CD4-positive, CD25-positive, alpha-beta regulatory T cell (primary cell): ENCODE data around the gene ANKRD66. TPM values are rescaled to one million over a fixed set of nuclear protein-coding genes. Genes with fewer than 3 reads are reported as not detected.

Source experiments
- ATAC-seq, 2 donors: fragments of 150-1000 bp; cut with Tn5 transposase; one replicate each; pipeline ENCODE4 v1.10.0; 2021; ENCODE audit warnings: low read depth in 2 of 2, moderate number of reproducible peaks in 2 of 2, moderate library complexity in 1 of 2
- DNase-seq, 3 donors: peaks; one replicate each; pipeline versions ENCODE4 v3.0.0 to v3.0.0-alpha.2; 2012 to 2022; ENCODE audit warnings: mixed read lengths in 1 of 3
- H3K27ac ChIP-seq: one replicate; pipeline ENCODE4 v1.7.0; 2013; ENCODE audit warnings: mild to moderate bottlenecking, low read length; ENCODE audit not compliant: insufficient read depth, poor library complexity, severe bottlenecking
- H3K27me3 ChIP-seq: one replicate; pipeline ENCODE4 v1.7.0; 2013; ENCODE audit warnings: low read length; ENCODE audit not compliant: control insufficient read depth, insufficient read depth
- H3K36me3 ChIP-seq: one replicate; pipeline ENCODE4 v1.7.0; 2013; ENCODE audit warnings: mild to moderate bottlenecking, low read length, moderate library complexity; ENCODE audit not compliant: control insufficient read depth, insufficient read depth
- H3K4me1 ChIP-seq: 2 replicates; pipeline ENCODE4 v1.7.0; 2013; ENCODE audit warnings: mild to moderate bottlenecking, low read length; ENCODE audit not compliant: insufficient read depth, control insufficient read depth, poor library complexity, severe bottlenecking
- H3K4me3 ChIP-seq: one replicate; pipeline ENCODE4 v1.7.0; 2013; ENCODE audit warnings: low read depth, mild to moderate bottlenecking, low read length, moderate library complexity
- H3K9me3 ChIP-seq, 2 experiments: 1 replicate in 1 of 2; 2 replicates in 1 of 2; pipeline ENCODE4 v1.7.0; 2013; ENCODE audit warnings: low read length in 2 of 2, mild to moderate bottlenecking in 1 of 2, moderate library complexity in 1 of 2; ENCODE audit not compliant: control insufficient read depth in 2 of 2
- H3K27ac Mint-ChIP-seq, 3 donors: one replicate each; pipeline ENCODE4 v1.8.0; 2020 to 2022; ENCODE audit warnings: mild to moderate bottlenecking in 3 of 3, mixed read lengths in 3 of 3, moderate library complexity in 2 of 3
- H3K27me3 Mint-ChIP-seq: one replicate; pipeline ENCODE4 v1.8.0; 2022; ENCODE audit warnings: mild to moderate bottlenecking, mixed read lengths
- H3K36me3 Mint-ChIP-seq: one replicate; pipeline ENCODE4 v1.8.0; 2020; ENCODE audit warnings: mixed read lengths
- H3K4me1 Mint-ChIP-seq, 4 donors: one replicate each; pipeline ENCODE4 v1.8.0; 2020 to 2022; ENCODE audit warnings: mixed read lengths in 4 of 4, mild to moderate bottlenecking in 1 of 4
- H3K4me3 Mint-ChIP-seq, 4 donors: one replicate each; pipeline ENCODE4 v1.8.0; 2020 to 2022; ENCODE audit warnings: mild to moderate bottlenecking in 4 of 4, mixed read lengths in 4 of 4, moderate library complexity in 3 of 4
- H3K9me3 Mint-ChIP-seq, 7 donors: one replicate each; pipeline ENCODE4 v1.8.0; 2020 to 2022; ENCODE audit warnings: mixed read lengths in 7 of 7, mild to moderate bottlenecking in 3 of 7, moderate library complexity in 2 of 7
- polyA plus RNA-seq, 4 donors: library from polyadenylated mRNA; unstranded; fragments of 300-500 nt; fragmentation: Illumina TruSeq; gene quantifications; one replicate each; pipeline ENCODE4 v1.2.3, GENCODE V29; 2021
- total RNA-seq: library from RNA; stranded (reverse); gene quantifications from one replicate; pipeline ENCODE4 v1.2.3, GENCODE V29; 2022

Gene ANKRD66
- total and polyA plus RNA-seq, 5 donors from 2014 or later: not detected

GRCh38 chr6:46729787-46730326, 16.9 kb upstream of the ANKRD66 start:
- ATAC-seq (no peak), DNase-seq (no peak)
- Histone ChIP-seq H3K4me3 (no peak overlapping the region), H3K27ac (no peak overlapping the region), H3K4me1 (no peaks in the 10 kb centered on the region), H3K36me3 (no peaks in the 10 kb centered on the region), H3K27me3 (peaks cover 5% of the 10 kb centered on the region), H3K9me3 (no peaks in the 10 kb centered on the region)
- Mint-ChIP-seq H3K27me3 (peaks cover 30% of the 10 kb centered on the region), H3K4me1 (peaks cover 0 to 3% (median 0%) of the 10 kb centered on the region in 4 donors), H3K4me3 (no peak overlapping the region), H3K9me3 (peaks cover 0 to 4% (median 0%) of the 10 kb centered on the region in 7 donors), H3K36me3 (no peaks in the 10 kb centered on the region), H3K27ac (no peak overlapping the region)

DNA sequence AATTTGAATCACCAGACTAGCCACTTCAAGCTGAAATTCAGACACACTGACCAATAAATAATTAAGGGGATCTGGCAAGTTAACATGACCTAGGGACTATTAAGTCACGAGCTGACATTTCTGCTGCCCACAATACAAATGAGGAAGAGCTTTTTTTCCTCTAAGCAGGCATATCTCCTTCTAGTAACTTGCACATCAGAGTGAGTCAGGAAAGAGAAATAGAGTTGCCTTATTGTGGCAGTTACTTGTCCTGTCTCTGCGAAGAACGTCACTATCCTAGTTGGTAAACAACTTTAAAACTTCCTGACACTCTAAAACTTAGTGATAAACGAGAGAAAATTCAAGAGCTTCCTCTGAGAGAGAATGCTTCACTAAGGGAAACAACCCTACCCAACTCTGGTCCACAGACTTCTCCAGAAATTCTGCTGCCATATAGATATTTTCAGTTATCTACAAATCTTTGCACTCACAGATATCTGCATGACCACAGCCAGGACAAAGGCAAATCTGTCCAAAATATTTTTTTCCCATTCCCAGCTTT, 15.7 kb upstream of the ANKRD66 start:
- Histone ChIP-seq H3K9me3 (no peaks in the 10 kb centered on the region), H3K36me3 (no peaks in the 10 kb centered on the region)
- peaks cover 36% of the 10 kb centered on the region for H3K27me3 Mint-ChIP-seq

GRCh38 chr6:46733341-46733801, 13.4 kb upstream of the ANKRD66 start:
- H3K27me3 Mint-ChIP-seq: peaks cover 51% of the 10 kb centered on the region
- H3K36me3 ChIP-seq: no peaks in the 10 kb centered on the region
- H3K27ac Mint-ChIP-seq: no peak overlapping the region
- peaks cover 0 to 7% (median 0%) of the 10 kb centered on the region in 7 donors for H3K9me3 Mint-ChIP-seq
- no peaks in the 10 kb centered on the region for H3K4me1 ChIP-seq
- no peak overlapping the region for H3K4me3 ChIP-seq
- H3K27ac ChIP-seq: no peak overlapping the region
- no peaks in the 10 kb centered on the region for H3K36me3 Mint-ChIP-seq
- no peak overlapping the region for H3K4me3 Mint-ChIP-seq
- no peak for ATAC-seq
- peaks cover 0 to 3% (median 0%) of the 10 kb centered on the region in 4 donors for H3K4me1 Mint-ChIP-seq
- DNase-seq: no peak
- no peaks in the 10 kb centered on the region for H3K9me3 ChIP-seq
- H3K27me3 ChIP-seq: peaks cover 15% of the 10 kb centered on the region

More for the DNA sequence above, 15.7 kb upstream of the ANKRD66 start:
- no peak overlapping the region for H3K4me3 ChIP-seq
- H3K27me3 ChIP-seq: peaks cover 10% of the 10 kb centered on the region
- ATAC-seq (no peak), DNase-seq (no peak)
- H3K27ac Mint-ChIP-seq: peak overlapping the region in 1 of 3 donors; percentile 29
- H3K4me1 ChIP-seq: no peaks in the 10 kb centered on the region
- peaks cover 0 to 3% (median 0%) of the 10 kb centered on the region in 4 donors for H3K4me1 Mint-ChIP-seq
- peaks cover 0 to 7% (median 0%) of the 10 kb centered on the region in 7 donors for H3K9me3 Mint-ChIP-seq
- no peak overlapping the region for H3K4me3 Mint-ChIP-seq
- no peaks in the 10 kb centered on the region for H3K36me3 Mint-ChIP-seq
- H3K27ac ChIP-seq: no peak overlapping the region

GRCh38 chr6:46734867-46735719, 11.6 kb upstream of the ANKRD66 start, which contains the start of gene PLA2G7:
PLA2G7 (minus strand) TSS chr6:46735375; CDS start chr6:46722891, 12,484 bp downstream.
- H3K27ac Mint-ChIP-seq: no peak within 1 kb of the TSS
- Histone ChIP-seq H3K4me3 (no peak within 1 kb of the TSS), H3K27me3 (peaks cover 15% of the 10 kb centered on the region), H3K36me3 (no peaks in the 10 kb centered on the region), H3K27ac (no peak within 1 kb of the TSS), H3K9me3 (no peaks in the 10 kb centered on the region), H3K4me1 (no peaks in the 10 kb centered on the region)
- ATAC-seq: peak in 1 of 2 donors; percentile 22
- H3K4me1 Mint-ChIP-seq: peaks cover 0 to 3% (median 0%) of the 10 kb centered on the region in 4 donors
- peaks cover 0 to 7% (median 0%) of the 10 kb centered on the region in 7 donors for H3K9me3 Mint-ChIP-seq
- no peaks in the 10 kb centered on the region for H3K36me3 Mint-ChIP-seq
- H3K4me3 Mint-ChIP-seq: no peak within 1 kb of the TSS
- peaks cover 43% of the 10 kb centered on the region for H3K27me3 Mint-ChIP-seq
- DNase-seq: peak in 1 of 3 donors; percentile 0

- Mint-ChIP-seq H3K4me1 (peaks cover 0 to 3% (median 0%) of the 10 kb centered on the region in 4 donors), H3K27me3 (peaks cover 43% of the 10 kb centered on the region), H3K27ac (no peak overlapping the region), H3K9me3 (peaks cover 0 to 7% (median 0%) of the 10 kb centered on the region in 7 donors), H3K36me3 (no peaks in the 10 kb centered on the region), H3K4me3 (no peak overlapping the region)
- Histone ChIP-seq H3K4me1 (no peaks in the 10 kb centered on the region), H3K27ac (no peak overlapping the region), H3K4me3 (no peak overlapping the region), H3K36me3 (no peaks in the 10 kb centered on the region), H3K9me3 (no peaks in the 10 kb centered on the region), H3K27me3 (peaks cover 15% of the 10 kb centered on the region)
- DNase-seq (no peak), ATAC-seq (no peak)
These were observed 11.1 kb upstream of the ANKRD66 start for GRCh38 chr6:46735720-46736031.

DNA sequence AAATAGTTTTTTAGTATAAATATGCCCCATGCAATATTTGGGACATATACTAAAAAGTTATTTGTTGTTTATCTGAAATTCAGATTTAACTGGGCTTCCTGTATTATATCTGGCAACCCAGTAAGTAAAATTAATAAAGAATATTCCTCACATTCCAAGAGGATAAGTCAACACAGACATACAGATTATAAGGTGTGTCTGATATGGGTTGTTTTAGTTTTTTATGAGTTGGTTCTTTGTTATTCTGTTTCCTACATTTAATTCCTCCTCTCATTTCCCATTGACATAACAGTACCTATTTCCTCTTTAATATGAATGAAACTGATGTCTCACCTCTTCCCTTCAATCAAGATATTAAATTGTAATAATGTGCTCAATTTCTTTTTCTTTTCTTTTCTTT, 9.8 kb upstream of the ANKRD66 start:
- ATAC-seq (no peak), DNase-seq (no peak)
- no peak overlapping the region for H3K27ac ChIP-seq
- no peaks in the 10 kb centered on the region for H3K9me3 ChIP-seq
- Mint-ChIP-seq H3K36me3 (no peaks in the 10 kb centered on the region), H3K27me3 (peaks cover 43% of the 10 kb centered on the region), H3K9me3 (peaks cover 0 to 5% (median 0%) of the 10 kb centered on the region in 7 donors), H3K27ac (no peak overlapping the region), H3K4me3 (no peak overlapping the region), H3K4me1 (peaks cover 0 to 3% (median 0%) of the 10 kb centered on the region in 4 donors)
- H3K36me3 ChIP-seq: no peaks in the 10 kb centered on the region
- H3K4me1 ChIP-seq: no peaks in the 10 kb centered on the region
- H3K4me3 ChIP-seq: no peak overlapping the region
- peaks cover 12% of the 10 kb centered on the region for H3K27me3 ChIP-seq

- no peak overlapping the region for H3K27ac Mint-ChIP-seq
- peaks cover under 1% of the 10 kb centered on the region for H3K27me3 ChIP-seq
- H3K27me3 Mint-ChIP-seq: peaks cover 10% of the 10 kb centered on the region
- no peaks in the 10 kb centered on the region for H3K4me1 Mint-ChIP-seq
- no peak for ATAC-seq
- H3K9me3 ChIP-seq: no peaks in the 10 kb centered on the region
- H3K36me3 Mint-ChIP-seq: no peaks in the 10 kb centered on the region
- no peak overlapping the region for H3K27ac ChIP-seq
- no peaks in the 10 kb centered on the region for H3K36me3 ChIP-seq
- H3K4me1 ChIP-seq: no peaks in the 10 kb centered on the region
- H3K4me3 ChIP-seq: no peak overlapping the region
- no peak for DNase-seq
- H3K9me3 Mint-ChIP-seq: peaks cover 0 to 5% (median 1%) of the 10 kb centered on the region in 7 donors
- no peak overlapping the region for H3K4me3 Mint-ChIP-seq
These were observed 5.3 kb upstream of the ANKRD66 start for GRCh38 chr6:46741482-46741881.
